Epithelial cell of esophagus (primary cell): ENCODE measurements around the gene CYP4A22.
"Not testable (repeated sequence)": the region's sequence is repeated elsewhere in the genome, so short reads cannot be mapped to it uniquely, and the experiment has no call there.

Source experiments
- DNase-seq: peaks from one replicate; pipeline ENCODE4 v3.0.0; 2010; ENCODE audit warnings: low read depth
- H3K4me3 ChIP-seq: 2 replicates; pipeline ENCODE4 v1.5.1; 2011; ENCODE audit warnings: mild to moderate bottlenecking, low read length, control low read depth
- TF ChIP-seq, protein P1 (sequence below): IDR thresholded peaks from 2 replicates; pipeline ENCODE4 v1.5.1; 2011; ENCODE audit warnings: low read depth, mild to moderate bottlenecking, low read length, control low read depth, inconsistent platforms; ENCODE audit not compliant: insufficient read depth; ENCODE audit errors: missing control alignments

The CYP4A22 gene

DNA sequence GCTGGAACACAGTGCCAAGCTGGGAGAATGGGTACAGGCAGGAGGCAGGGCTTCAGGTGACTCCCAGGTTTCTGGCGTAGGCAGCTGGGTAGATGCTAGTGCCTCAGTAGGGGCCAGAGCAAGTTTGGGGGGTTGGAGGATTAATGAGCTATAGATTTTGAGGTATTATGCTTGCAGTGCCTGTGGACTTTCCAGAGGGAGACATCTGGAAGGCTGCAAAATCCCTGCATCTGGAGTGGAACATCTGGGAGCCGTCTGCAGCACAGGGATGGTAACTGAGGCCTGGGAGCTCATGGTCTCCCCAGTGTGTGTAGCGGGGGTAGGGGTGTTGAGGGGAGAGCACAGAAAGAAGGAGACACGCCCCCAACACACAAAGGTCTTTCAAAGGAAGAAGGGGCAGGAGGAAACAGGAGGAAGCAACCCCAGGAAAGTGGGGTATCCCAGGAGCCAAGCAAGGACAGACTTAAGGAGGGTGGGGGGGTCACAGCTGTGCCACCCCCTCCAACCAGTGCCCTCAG is 54.8 kb downstream of the CYP4A22 start:
- no peak overlapping the region for H3K4me3 ChIP-seq
- TF ChIP-seq, protein P1, sequence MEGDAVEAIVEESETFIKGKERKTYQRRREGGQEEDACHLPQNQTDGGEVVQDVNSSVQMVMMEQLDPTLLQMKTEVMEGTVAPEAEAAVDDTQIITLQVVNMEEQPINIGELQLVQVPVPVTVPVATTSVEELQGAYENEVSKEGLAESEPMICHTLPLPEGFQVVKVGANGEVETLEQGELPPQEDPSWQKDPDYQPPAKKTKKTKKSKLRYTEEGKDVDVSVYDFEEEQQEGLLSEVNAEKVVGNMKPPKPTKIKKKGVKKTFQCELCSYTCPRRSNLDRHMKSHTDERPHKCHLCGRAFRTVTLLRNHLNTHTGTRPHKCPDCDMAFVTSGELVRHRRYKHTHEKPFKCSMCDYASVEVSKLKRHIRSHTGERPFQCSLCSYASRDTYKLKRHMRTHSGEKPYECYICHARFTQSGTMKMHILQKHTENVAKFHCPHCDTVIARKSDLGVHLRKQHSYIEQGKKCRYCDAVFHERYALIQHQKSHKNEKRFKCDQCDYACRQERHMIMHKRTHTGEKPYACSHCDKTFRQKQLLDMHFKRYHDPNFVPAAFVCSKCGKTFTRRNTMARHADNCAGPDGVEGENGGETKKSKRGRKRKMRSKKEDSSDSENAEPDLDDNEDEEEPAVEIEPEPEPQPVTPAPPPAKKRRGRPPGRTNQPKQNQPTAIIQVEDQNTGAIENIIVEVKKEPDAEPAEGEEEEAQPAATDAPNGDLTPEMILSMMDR: no peak
- no peak for DNase-seq

DNA sequence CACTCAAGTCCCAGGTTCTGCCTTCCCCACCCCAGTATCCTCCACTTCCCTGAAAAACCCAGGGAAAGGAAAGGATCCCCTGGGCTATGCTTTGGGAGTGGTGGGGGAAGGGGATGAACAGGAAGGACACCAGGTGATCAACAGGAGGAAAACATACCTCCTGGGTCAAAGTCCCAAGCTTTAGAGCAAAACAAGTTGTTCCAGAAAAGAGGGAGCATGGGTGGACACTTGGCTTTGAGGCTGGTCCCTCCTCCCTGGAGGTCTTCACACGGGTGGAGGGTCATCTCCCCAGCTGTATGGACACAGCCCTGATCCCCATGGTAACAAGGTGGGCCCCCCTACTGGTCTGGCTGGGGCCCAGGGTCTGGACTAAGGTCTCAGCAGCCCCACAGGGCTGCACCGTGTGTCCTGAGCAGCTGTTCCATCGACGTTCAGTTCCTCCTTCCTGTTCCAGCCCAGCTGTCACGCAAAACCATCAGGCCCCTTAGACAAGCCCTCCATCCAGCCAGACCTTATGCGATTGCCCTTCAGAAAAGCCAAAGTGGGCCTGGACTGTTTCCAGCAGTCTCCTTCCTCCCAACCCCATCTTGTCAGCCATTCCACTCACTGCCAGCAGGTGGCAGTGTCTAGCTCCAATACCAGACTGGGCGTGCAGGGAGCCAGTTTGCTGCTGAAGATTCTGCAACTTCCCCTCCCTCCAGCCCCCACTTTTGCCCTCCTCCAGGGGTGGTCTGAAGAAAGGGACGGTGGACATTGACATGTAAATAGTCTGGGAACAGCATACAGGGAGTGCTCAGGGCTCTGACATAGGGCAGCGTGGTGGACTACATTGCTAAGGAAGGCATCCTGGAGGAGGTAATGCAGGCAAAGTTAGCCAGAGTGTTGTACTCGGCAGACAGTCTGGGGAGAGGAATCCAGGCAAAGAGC is 55.5 kb downstream of the CYP4A22 start:
- TF ChIP-seq, protein P1: peak; percentile 98
- DNase-seq: peak; percentile 68
- H3K4me3 ChIP-seq: no peak overlapping the region

DNA sequence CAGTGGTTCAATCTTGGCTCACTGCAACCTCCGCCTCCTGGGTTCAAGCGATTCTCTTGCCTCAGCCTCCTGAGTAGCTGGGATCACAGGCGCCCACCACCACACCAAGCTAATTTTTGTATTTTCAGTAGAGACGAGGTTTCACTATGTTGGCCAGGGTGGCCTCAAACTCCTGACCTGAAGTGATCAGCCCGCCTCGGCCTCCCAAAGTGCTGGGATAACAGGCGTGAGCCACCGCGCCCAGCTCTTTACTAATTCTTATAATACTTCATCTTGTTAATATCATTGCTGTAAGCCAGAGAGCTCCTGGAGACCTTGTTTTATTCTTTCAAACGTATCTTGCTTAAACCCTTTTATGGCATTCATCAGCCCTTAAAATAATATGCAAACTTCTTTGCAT is 56.3 kb downstream of the CYP4A22 start:
- not testable (repeated sequence) for DNase-seq, H3K4me3 ChIP-seq

DNA sequence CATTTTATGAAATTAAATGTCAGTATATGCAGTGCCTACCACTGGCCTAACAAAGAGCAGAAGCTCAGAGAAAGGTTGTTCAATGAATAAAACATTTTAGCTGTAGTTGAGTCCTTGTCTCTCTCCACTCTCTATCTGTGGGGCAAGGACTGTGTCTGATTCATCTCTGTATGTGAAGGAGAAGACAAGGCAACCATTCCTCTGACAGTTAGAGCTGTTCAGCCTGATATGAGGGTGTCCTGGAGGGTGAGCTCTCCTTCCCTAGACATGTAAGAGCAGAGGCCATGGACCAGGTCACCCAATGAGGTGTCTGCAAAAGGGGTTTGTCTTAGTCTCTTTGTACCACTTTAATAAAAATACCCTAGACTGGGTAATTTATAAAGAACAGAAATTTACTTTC is 57.1 kb downstream of the CYP4A22 start:
- H3K4me3 ChIP-seq: no peak overlapping the region
- TF ChIP-seq, protein P1: no peak
- no peak for DNase-seq

DNA sequence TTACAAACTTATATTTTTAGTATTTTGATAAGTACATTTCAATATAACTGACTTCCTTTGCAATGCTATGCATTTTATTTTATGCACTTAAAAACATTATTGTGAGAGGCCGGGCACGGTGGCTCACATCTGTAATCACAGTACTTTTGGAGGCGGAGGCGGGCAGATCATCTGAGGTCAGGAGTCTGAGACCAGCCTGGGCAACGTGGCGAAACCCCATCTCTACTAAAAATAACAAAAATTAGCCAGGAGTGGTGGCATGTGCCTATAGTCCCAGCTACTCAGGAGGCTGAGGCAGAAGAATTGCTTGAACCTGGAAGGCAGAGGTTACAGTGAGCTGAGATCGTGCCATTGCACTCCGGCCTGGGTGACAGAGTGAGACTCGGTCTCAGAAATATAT is 58.7 kb downstream of the CYP4A22 start:
- DNase-seq, H3K4me3 ChIP-seq: not testable (repeated sequence)

DNA sequence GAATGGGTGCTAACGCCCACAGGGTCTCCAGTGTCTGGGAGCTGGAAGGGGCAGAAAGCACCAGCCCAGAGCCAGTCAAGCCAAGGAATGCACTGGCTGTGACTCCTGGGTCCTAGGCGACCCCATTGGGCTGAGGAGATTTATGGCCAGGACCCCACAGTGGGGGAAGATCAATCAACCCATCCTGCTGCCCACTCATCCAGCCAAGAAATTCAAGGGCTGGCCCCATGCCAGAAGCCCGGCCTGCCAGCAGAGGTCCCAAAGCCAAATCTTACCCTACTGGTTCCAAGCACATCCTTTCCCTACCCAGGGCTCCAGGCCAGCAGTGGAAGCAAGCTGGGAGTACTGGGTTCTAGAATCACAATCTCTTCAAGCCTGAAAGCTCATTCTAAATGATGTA is 59.4 kb downstream of the CYP4A22 start:
- DNase-seq: no peak
- TF ChIP-seq, protein P1: no peak
- H3K4me3 ChIP-seq: no peak overlapping the region

DNA sequence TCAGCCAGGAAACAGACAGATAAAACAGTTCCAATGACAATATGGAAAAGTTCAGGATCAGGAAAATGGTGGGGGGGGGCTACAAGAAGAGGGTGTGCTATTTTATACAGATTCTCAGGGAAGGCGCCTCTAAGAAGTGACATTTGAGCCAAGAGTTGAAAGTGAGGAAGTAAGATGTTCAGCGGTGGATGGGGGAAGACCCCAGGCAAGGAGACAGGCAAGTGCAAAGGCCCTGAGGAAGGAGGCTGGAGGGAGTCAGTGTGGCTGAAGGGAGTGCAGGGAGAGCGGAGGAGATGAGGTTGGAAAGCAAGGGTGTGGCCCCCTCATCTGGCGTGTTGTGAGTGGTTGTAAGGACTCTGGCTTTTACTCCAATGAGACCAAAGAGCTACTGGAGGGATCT is 61.0 kb downstream of the CYP4A22 start:
- TF ChIP-seq, protein P1: no peak
- DNase-seq: no peak
- H3K4me3 ChIP-seq: no peak overlapping the region
